PFSK-1 (cell line): ENCODE results near the gene CDKN2B-AS1.

ENCODE experiments used
- FOXP2 ChIP-seq: optimal IDR thresholded peaks from 2 replicates; pipeline ENCODE3; 2011; ENCODE audit warnings: borderline replicate concordance, control low read depth, inconsistent platforms; ENCODE audit not compliant: insufficient read depth; ENCODE audit errors: extremely low read length, extremely low read depth
- POLR2AphosphoS5 ChIP-seq: IDR thresholded peaks from 2 replicates; pipeline ENCODE4 v1.6.1; 2012; ENCODE audit warnings: low read depth, mild to moderate bottlenecking, control low read depth, low read length, moderate library complexity
- SIN3A ChIP-seq: IDR thresholded peaks from 2 replicates; pipeline ENCODE4 v1.6.1; 2012; ENCODE audit warnings: mild to moderate bottlenecking, low read length, moderate library complexity, borderline replicate concordance; ENCODE audit not compliant: insufficient read depth
- TAF1 ChIP-seq: IDR thresholded peaks from 2 replicates; pipeline ENCODE4 v1.6.1; 2012; ENCODE audit warnings: low read length, control low read depth, borderline replicate concordance; ENCODE audit not compliant: insufficient read depth
- TF ChIP-seq, protein P1 (sequence below), 2 experiments: IDR thresholded peaks; 2 replicates each; pipeline versions ENCODE4 v1.6.1 to v1.8.0; 2011 to 2012; ENCODE audit warnings: low read depth in 2 of 2, low read length in 2 of 2, control low read depth in 1 of 2, inconsistent platforms in 1 of 2, mild to moderate bottlenecking in 1 of 2, moderate library complexity in 1 of 2; ENCODE audit not compliant: insufficient read depth in 1 of 2

Gene CDKN2B-AS1

DNA sequence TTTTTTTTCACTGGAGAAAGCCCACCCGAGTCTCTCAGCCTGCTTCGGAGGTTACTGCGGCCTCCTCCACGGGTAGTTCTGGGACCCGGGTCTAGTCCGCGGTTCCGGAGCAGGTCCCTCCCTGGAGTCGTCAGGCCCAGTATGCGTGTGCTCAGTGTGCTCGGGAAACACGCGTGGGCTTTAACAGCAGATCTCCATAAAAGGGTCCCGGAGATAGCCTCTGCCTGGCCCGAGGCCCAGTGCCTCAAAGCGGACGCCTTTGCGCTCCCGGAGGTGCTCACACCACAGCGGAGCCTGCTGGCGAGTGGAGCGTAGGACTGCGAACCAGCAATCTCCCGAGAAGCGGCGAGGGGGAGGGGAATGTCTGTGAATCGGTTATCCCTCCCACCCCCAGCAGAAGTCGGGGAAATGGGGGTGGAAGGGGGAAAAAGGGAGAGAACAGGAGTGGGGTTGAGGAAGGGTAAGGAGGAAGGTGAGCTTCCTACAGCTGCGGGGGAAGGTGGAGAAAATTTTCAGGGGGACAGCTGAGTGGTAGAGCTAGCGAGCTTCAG, 29.1 kb upstream of the CDKN2B-AS1 start:
- TF ChIP-seq, protein P1, sequence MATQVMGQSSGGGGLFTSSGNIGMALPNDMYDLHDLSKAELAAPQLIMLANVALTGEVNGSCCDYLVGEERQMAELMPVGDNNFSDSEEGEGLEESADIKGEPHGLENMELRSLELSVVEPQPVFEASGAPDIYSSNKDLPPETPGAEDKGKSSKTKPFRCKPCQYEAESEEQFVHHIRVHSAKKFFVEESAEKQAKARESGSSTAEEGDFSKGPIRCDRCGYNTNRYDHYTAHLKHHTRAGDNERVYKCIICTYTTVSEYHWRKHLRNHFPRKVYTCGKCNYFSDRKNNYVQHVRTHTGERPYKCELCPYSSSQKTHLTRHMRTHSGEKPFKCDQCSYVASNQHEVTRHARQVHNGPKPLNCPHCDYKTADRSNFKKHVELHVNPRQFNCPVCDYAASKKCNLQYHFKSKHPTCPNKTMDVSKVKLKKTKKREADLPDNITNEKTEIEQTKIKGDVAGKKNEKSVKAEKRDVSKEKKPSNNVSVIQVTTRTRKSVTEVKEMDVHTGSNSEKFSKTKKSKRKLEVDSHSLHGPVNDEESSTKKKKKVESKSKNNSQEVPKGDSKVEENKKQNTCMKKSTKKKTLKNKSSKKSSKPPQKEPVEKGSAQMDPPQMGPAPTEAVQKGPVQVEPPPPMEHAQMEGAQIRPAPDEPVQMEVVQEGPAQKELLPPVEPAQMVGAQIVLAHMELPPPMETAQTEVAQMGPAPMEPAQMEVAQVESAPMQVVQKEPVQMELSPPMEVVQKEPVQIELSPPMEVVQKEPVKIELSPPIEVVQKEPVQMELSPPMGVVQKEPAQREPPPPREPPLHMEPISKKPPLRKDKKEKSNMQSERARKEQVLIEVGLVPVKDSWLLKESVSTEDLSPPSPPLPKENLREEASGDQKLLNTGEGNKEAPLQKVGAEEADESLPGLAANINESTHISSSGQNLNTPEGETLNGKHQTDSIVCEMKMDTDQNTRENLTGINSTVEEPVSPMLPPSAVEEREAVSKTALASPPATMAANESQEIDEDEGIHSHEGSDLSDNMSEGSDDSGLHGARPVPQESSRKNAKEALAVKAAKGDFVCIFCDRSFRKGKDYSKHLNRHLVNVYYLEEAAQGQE (IDR thresholded peaks at IDR 0.05; ENCODE audit: insufficient read depth in 1 of 2, low read depth in 2 of 2, low read length in 2 of 2), result no peak
- no peak for TF ChIP-seq TAF1
- TF ChIP-seq POLR2AphosphoS5, result no peak
- TF ChIP-seq SIN3A, result no peak
- no peak for TF ChIP-seq FOXP2

DNA sequence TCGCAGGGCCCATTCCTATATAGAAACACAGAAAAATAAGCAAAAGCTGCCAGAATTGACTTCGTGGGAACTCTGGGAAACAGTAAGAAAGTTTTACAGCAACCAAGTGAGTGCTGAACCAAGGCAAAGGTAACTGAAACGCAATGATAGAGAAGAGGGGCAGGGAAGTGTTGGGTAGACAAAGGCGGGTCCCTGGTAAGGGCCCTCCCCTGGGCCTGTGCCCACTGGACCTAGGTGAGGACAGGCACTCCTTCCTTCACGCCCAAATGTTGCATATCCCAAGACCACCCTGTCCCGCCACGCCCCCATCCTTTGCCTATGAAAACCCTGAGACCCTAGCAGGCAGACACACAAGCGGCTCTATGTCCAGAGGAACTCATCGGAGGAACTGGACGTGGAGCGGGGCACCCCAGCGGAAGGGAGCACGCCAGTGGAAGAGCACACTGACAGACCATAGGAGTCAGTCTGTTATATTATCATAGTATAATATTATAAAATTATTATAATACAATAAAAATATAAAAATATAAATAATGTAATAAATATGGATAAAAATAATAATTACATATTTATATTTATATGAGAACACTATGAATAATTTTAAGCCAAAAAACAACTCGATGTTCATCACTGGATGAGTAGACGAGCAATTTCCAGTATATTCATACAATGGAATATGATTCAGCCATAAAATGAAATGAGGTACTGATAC, 28.3 kb upstream of the CDKN2B-AS1 start:
- no peak for TF ChIP-seq POLR2AphosphoS5
- TF ChIP-seq FOXP2, result no peak
- TF ChIP-seq, protein P1 (IDR thresholded peaks at IDR 0.05; ENCODE audit: insufficient read depth in 1 of 2, low read depth in 2 of 2, low read length in 2 of 2), result no peak
- no peak for TF ChIP-seq TAF1
- TF ChIP-seq SIN3A, result no peak

DNA sequence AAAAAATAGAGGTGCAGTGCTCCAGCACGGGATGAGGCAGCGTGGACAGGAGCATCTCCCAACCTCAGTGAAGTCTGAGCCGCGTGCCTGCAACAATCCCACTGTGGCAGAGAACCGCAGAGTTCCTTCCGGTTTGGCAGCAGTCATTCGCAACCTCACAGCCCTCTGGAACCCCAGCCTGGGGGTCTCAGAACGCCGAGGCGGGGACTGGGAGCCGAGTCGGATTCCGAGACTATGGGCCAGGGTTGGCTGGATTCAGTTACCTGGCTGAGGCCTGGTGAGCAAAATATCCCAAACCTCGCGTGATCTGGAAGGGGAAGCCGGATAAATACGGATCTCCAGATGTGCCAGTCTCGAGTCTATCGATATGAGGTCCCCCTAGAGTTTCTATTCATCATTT, 27.4 kb upstream of the CDKN2B-AS1 start:
- no peak for TF ChIP-seq TAF1
- no peak for TF ChIP-seq POLR2AphosphoS5
- no peak for TF ChIP-seq SIN3A
- TF ChIP-seq, protein P1 (IDR thresholded peaks at IDR 0.05; ENCODE audit: insufficient read depth in 1 of 2, low read depth in 2 of 2, low read length in 2 of 2), result no peak
- no peak for TF ChIP-seq FOXP2

DNA sequence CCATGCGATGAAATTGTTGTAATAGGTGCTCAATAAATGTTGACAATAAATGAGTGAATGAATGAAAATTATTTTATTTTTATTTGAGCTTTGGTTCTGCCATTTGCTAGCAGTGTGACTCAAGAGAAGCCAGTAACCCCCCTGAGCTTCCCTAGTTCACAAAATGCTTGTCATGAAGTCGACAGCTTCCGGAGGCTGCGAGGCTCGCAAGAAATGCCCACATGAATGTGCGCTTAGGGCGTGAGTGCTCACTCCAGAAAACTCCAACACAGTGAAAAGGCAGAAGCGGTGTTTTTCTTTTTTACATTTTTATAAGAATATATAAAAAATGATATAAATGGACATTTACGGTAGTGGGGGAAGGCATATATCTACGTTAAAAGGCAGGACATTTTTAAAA, 26.9 kb upstream of the CDKN2B-AS1 start:
- TF ChIP-seq POLR2AphosphoS5 (no peak), FOXP2 (no peak), TAF1 (no peak), SIN3A (no peak)
- TF ChIP-seq, protein P1 (IDR thresholded peaks at IDR 0.05; ENCODE audit: insufficient read depth in 1 of 2, low read depth in 2 of 2, low read length in 2 of 2), result no peak
